HepG2 (cell line): Measurements from ENCODE around the gene CBL. TPM values are rescaled to one million over a fixed set of nuclear protein-coding genes. Genes with fewer than 3 reads are reported as not detected.

ENCODE experiments used
- ATF7 ChIP-seq, 2 experiments: fragments of 450-650 bp in 1 of 2; sonication (generic) in 1 of 2; formaldehyde crosslinking in 1 of 2; IDR thresholded peaks; 2 replicates each; pipeline versions ENCODE4 v1.4.0 to v1.6.1; 2016 to 2020; ENCODE audit warnings: antibody characterized with exemption in 1 of 2, mild to moderate bottlenecking in 1 of 2, missing genetic modification reagents in 1 of 2
- CBFB ChIP-seq: sonication (generic); formaldehyde crosslinking; IDR thresholded peaks from 2 replicates; pipeline ENCODE4 v1.4.0; 2020; ENCODE audit warnings: missing genetic modification reagents
- CREM ChIP-seq, 2 experiments: sonication (generic) in 1 of 2; formaldehyde crosslinking in 1 of 2; IDR thresholded peaks; 2 replicates each; pipeline versions ENCODE4 v1.4.0 to v1.6.1; 2016 to 2020; ENCODE audit warnings: antibody characterized with exemption in 1 of 2, mild to moderate bottlenecking in 1 of 2, missing genetic modification reagents in 1 of 2
- DR1 ChIP-seq: sonication (generic); formaldehyde crosslinking; IDR thresholded peaks from 2 replicates; pipeline ENCODE4 v1.8.0; 2021; ENCODE audit warnings: mild to moderate bottlenecking, missing genetic modification reagents, inconsistent platforms
- KLF12 ChIP-seq: sonication (generic); formaldehyde crosslinking; IDR thresholded peaks from 2 replicates; pipeline ENCODE4 v1.4.0; 2020; ENCODE audit warnings: missing genetic modification reagents, borderline replicate concordance
- MEIS2 ChIP-seq: sonication (generic); formaldehyde crosslinking; IDR thresholded peaks from 2 replicates; pipeline ENCODE4 v1.9.0; 2021; ENCODE audit warnings: mild to moderate bottlenecking, missing genetic modification reagents
- MTF2 ChIP-seq: sonication (generic); formaldehyde crosslinking; IDR thresholded peaks from 2 replicates; pipeline ENCODE4 v1.5.0; 2020; ENCODE audit warnings: missing genetic modification reagents, borderline replicate concordance
- NFKB2 ChIP-seq: sonication (generic); formaldehyde crosslinking; IDR thresholded peaks from 2 replicates; pipeline ENCODE4 v1.4.0; 2020; ENCODE audit warnings: missing genetic modification reagents, borderline replicate concordance
- NR2F2 ChIP-seq: IDR thresholded peaks from 2 replicates; pipeline ENCODE4 v1.6.1; 2012; ENCODE audit warnings: low read depth, inconsistent platforms, borderline replicate concordance
- PCBP2 ChIP-seq: fragments of 200-400 bp; formaldehyde crosslinking; optimal IDR thresholded peaks from 2 replicates; pipeline ENCODE3; 2018; ENCODE audit warnings: low read length, low read depth; ENCODE audit not compliant: poor library complexity, severe bottlenecking
- RBM22 ChIP-seq: fragments of 200-400 bp; formaldehyde crosslinking; optimal IDR thresholded peaks from 2 replicates; pipeline ENCODE3; 2017; ENCODE audit warnings: mild to moderate bottlenecking, low read length, moderate library complexity
- RFX5 ChIP-seq: IDR thresholded peaks from 2 replicates; pipeline ENCODE4 v1.6.1; 2011; ENCODE audit warnings: low read depth, low read length, improper control_type of control experiment
- RFXAP ChIP-seq: sonication (generic); formaldehyde crosslinking; IDR thresholded peaks from 2 replicates; pipeline ENCODE4 v1.4.0; 2020; ENCODE audit warnings: missing genetic modification reagents, borderline replicate concordance
- SYNCRIP ChIP-seq: fragments of 200-400 bp; formaldehyde crosslinking; IDR thresholded peaks from 2 replicates; pipeline ENCODE4 v1.6.1; 2018; ENCODE audit warnings: mild to moderate bottlenecking, low read depth, low read length; ENCODE audit not compliant: insufficient read depth
- TP53 ChIP-seq: sonication (generic); formaldehyde crosslinking; conservative IDR thresholded peaks from 2 replicates; pipeline ENCODE4 v1.4.0; 2020; ENCODE audit warnings: missing genetic modification reagents
- ZEB1 ChIP-seq: IDR thresholded peaks from 2 replicates; pipeline ENCODE4 v1.6.1; 2012; ENCODE audit warnings: mild to moderate bottlenecking, low read depth, inconsistent platforms; ENCODE audit not compliant: insufficient replicate concordance
- ZNF264 ChIP-seq: sonication (generic); formaldehyde crosslinking; IDR thresholded peaks from 2 replicates; pipeline ENCODE4 v1.4.0; 2020; ENCODE audit warnings: missing genetic modification reagents
- ZNF44 ChIP-seq: sonication (generic); formaldehyde crosslinking; IDR thresholded peaks from 2 replicates; pipeline ENCODE4 v1.5.1; 2020; ENCODE audit warnings: mild to moderate bottlenecking, missing genetic modification reagents
- ZNF468 ChIP-seq: sonication (generic); formaldehyde crosslinking; IDR thresholded peaks from 2 replicates; pipeline ENCODE4 v1.8.0; 2022; ENCODE audit warnings: mild to moderate bottlenecking, moderate library complexity, missing genetic modification reagents
- ZNF569 ChIP-seq: sonication (generic); formaldehyde crosslinking; IDR thresholded peaks from 2 replicates; pipeline ENCODE4 v1.5.0; 2020; ENCODE audit warnings: mild to moderate bottlenecking, missing genetic modification reagents, moderate library complexity, borderline replicate concordance
- polyA plus RNA-seq, 8 experiments: library from polyadenylated mRNA; depleted of rRNA in 3 of 8; stranded (reverse) in 7 of 8; unstranded in 1 of 8; fragments of >200 nt; fragmentation: Illumina TruSeq in 4 of 8; extraction: Trizol in 4 of 8; gene quantifications; 2 replicates each; pipeline versions ENCODE4 v1.2.1 to v1.2.3, GENCODE V29; 2011 to 2016; ENCODE audit warnings: low read depth in 4 of 8, missing spikeins in 1 of 8, mixed read lengths in 1 of 8; ENCODE audit not compliant: insufficient read depth in 1 of 8
- total RNA-seq, 5 experiments: library from RNA; depleted of rRNA; stranded (reverse); fragments of >200 nt; fragmentation: Illumina TruSeq; extraction: Trizol; gene quantifications; 2 replicates each; pipeline ENCODE4 v1.2.3, GENCODE V29; 2016; ENCODE audit warnings: low read depth in 1 of 5
- TF ChIP-seq, protein P1 (sequence below): sonication (generic); formaldehyde crosslinking; IDR thresholded peaks from 2 replicates; pipeline ENCODE4 v1.4.0; 2020; ENCODE audit warnings: missing genetic modification reagents
- TF ChIP-seq, protein P2 (sequence below): sonication (generic); formaldehyde crosslinking; IDR thresholded peaks from 2 replicates; pipeline ENCODE4 v1.4.0; 2020; ENCODE audit warnings: low read depth, mild to moderate bottlenecking, missing genetic modification reagents
- TF ChIP-seq, protein P3 (sequence below): sonication (generic); formaldehyde crosslinking; IDR thresholded peaks from 2 replicates; pipeline ENCODE4 v1.5.1; 2020; ENCODE audit warnings: mild to moderate bottlenecking, missing genetic modification reagents, borderline replicate concordance

Gene CBL
- total and polyA plus RNA-seq, 2 of the 13 experiments (the other 11 are each of a cell fraction or from before 2014, with no cell fraction given): 6.6 to 7.4 TPM

DNA sequence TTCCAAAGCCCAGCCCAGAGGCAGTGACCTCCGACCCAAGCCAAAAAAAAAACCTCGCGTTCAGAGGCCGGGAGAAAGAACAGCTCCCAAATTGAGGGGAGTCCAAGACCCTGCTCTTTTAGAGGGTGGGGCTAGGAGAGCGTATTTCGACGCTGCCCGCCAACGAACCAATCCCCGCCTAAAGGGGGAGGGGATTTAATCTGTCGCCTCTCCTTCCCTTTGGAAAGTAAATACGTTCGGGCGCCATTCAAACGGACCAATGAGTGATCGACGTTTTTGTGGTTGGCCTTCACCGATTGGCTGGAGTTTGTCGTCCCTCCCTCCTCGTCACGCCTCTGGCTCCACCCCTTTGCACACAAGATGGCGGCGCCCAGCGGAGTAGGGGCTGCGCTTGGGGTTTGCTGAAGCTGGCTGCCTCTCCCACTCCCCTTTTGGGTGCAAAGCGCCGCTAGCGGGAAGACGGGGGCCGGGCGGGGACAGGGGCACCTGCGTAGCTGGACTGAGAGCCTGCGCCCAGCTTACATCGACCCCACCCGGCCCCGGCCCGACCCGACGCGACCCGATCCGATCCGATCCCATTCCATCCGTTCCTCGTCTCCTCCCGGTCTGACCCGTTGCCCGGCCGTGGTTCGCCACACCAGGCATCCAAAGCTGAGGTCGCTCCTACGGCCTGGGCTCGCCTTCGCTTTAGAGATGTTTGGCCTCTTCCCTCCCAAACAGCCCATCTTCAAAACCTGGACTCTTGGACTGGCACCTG, 128.2 kb downstream of the CBL start, which contains the start of gene RNF26 (continued):
- TF ChIP-seq PCBP2 (no peak), ZNF569 (no peak), MTF2 (no peak), CREM (IDR thresholded peaks at IDR 0.05) (peak; percentile 90), CREM (CRISPR knock-in tag; IDR thresholded peaks at IDR 0.05) (no peak), ZEB1 (no peak), ATF7 (IDR thresholded peaks at IDR 0.05) (no peak), ATF7 (CRISPR knock-in tag; IDR thresholded peaks at IDR 0.05) (no peak), SYNCRIP (no peak), KLF12 (0 out of 2 replicates have a peak, but pooled peaks have one; percentile 17), RFX5 (0 out of 2 replicates have a peak, but pooled peaks have one; percentile 56), TP53 (no peak), ZNF468 (CRISPR knock-in tag) (no peak), DR1 (CRISPR knock-in tag) (peak; percentile 39; the same call in 1 of the 2 replicates), ZNF44 (CRISPR knock-in tag) (no peak), RFXAP (CRISPR knock-in tag) (peak; percentile 69), CBFB (CRISPR knock-in tag) (peak; percentile 22; the same call in 1 of the 2 replicates), RBM22 (no peak), ZNF264 (CRISPR knock-in tag) (no peak), NR2F2 (no peak), MEIS2 (CRISPR knock-in tag) (peak; percentile 37; the same call in 1 of the 2 replicates), NFKB2 (CRISPR knock-in tag) (peak; percentile 66; the same call in 1 of the 2 replicates)
- TF ChIP-seq, protein P1, sequence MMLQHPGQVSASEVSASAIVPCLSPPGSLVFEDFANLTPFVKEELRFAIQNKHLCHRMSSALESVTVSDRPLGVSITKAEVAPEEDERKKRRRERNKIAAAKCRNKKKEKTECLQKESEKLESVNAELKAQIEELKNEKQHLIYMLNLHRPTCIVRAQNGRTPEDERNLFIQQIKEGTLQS (CRISPR knock-in tag): no peak
- TF ChIP-seq, protein P2, sequence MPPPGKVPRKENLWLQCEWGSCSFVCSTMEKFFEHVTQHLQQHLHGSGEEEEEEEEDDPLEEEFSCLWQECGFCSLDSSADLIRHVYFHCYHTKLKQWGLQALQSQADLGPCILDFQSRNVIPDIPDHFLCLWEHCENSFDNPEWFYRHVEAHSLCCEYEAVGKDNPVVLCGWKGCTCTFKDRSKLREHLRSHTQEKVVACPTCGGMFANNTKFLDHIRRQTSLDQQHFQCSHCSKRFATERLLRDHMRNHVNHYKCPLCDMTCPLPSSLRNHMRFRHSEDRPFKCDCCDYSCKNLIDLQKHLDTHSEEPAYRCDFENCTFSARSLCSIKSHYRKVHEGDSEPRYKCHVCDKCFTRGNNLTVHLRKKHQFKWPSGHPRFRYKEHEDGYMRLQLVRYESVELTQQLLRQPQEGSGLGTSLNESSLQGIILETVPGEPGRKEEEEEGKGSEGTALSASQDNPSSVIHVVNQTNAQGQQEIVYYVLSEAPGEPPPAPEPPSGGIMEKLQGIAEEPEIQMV: no peak
- TF ChIP-seq, protein P3, sequence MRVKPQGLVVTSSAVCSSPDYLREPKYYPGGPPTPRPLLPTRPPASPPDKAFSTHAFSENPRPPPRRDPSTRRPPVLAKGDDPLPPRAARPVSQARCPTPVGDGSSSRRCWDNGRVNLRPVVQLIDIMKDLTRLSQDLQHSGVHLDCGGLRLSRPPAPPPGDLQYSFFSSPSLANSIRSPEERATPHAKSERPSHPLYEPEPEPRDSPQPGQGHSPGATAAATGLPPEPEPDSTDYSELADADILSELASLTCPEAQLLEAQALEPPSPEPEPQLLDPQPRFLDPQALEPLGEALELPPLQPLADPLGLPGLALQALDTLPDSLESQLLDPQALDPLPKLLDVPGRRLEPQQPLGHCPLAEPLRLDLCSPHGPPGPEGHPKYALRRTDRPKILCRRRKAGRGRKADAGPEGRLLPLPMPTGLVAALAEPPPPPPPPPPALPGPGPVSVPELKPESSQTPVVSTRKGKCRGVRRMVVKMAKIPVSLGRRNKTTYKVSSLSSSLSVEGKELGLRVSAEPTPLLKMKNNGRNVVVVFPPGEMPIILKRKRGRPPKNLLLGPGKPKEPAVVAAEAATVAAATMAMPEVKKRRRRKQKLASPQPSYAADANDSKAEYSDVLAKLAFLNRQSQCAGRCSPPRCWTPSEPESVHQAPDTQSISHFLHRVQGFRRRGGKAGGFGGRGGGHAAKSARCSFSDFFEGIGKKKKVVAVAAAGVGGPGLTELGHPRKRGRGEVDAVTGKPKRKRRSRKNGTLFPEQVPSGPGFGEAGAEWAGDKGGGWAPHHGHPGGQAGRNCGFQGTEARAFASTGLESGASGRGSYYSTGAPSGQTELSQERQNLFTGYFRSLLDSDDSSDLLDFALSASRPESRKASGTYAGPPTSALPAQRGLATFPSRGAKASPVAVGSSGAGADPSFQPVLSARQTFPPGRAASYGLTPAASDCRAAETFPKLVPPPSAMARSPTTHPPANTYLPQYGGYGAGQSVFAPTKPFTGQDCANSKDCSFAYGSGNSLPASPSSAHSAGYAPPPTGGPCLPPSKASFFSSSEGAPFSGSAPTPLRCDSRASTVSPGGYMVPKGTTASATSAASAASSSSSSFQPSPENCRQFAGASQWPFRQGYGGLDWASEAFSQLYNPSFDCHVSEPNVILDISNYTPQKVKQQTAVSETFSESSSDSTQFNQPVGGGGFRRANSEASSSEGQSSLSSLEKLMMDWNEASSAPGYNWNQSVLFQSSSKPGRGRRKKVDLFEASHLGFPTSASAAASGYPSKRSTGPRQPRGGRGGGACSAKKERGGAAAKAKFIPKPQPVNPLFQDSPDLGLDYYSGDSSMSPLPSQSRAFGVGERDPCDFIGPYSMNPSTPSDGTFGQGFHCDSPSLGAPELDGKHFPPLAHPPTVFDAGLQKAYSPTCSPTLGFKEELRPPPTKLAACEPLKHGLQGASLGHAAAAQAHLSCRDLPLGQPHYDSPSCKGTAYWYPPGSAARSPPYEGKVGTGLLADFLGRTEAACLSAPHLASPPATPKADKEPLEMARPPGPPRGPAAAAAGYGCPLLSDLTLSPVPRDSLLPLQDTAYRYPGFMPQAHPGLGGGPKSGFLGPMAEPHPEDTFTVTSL (CRISPR knock-in tag): no peak
